ENCODE results near the gene SWT1.

GRCh38 chr1:185317886-185318310 is 160.9 kb downstream of the SWT1 start:
- TF ChIP-seq POLR2AphosphoS5 (IDR thresholded peaks at IDR 0.05; ENCODE audit: low read depth, low read length) (no peak), NFIC (IDR thresholded peaks at IDR 0.05; ENCODE audit: borderline replicate concordance) (no peak), FOXM1 (IDR thresholded peaks at IDR 0.05; ENCODE audit: low read depth) (no peak), CTCF (IDR thresholded peaks at IDR 0.05) (no peak), GATA2 (CRISPR knock-in tag; IDR thresholded peaks at IDR 0.05) (no peak), REST (IDR thresholded peaks at IDR 0.05; ENCODE audit: low read depth, low read length) (no peak), TEAD4 (IDR thresholded peaks at IDR 0.05; ENCODE audit: borderline replicate concordance, insufficient read depth) (no peak)
